ENCODE results near the gene MOK.

MOK gene

GRCh38 chr14:102209224-102209966 is 95.6 kb downstream of the MOK start:
- Mint-ChIP-seq H3K4me1 (no peaks in the 10 kb centered on the region), H3K36me3 (ENCODE audit: low read depth) (peaks cover 18% of the 10 kb centered on the region), H3K9me3 (no peaks in the 10 kb centered on the region), H3K27me3 (no peaks in the 10 kb centered on the region), H3K4me3 (no peak overlapping the region), H3K27ac (peak overlapping the region; percentile 13)
- ATAC-seq = no peak
- no peak for DNase-seq

- ATAC-seq = no peak
- Mint-ChIP-seq H3K4me1 (peaks cover 2% of the 10 kb centered on the region), H3K27ac (no peak overlapping the region), H3K27me3 (no peaks in the 10 kb centered on the region), H3K36me3 (ENCODE audit: low read depth) (peaks cover 20% of the 10 kb centered on the region), H3K4me3 (no peak overlapping the region), H3K9me3 (no peaks in the 10 kb centered on the region)
- no peak for DNase-seq
Observed at GRCh38 chr14:102208741-102209140, 96.2 kb downstream of the MOK start.

- H3K27ac Mint-ChIP-seq = no peak overlapping the region
- DNase-seq (no peak), ATAC-seq (no peak)
- H3K9me3 Mint-ChIP-seq = no peaks in the 10 kb centered on the region
- no peaks in the 10 kb centered on the region for H3K27me3 Mint-ChIP-seq
- peaks cover 4% of the 10 kb centered on the region for H3K4me1 Mint-ChIP-seq
- H3K4me3 Mint-ChIP-seq = no peak overlapping the region
- H3K36me3 Mint-ChIP-seq (ENCODE audit: low read depth) = peaks cover 20% of the 10 kb centered on the region
Observed at GRCh38 chr14:102207831-102208365, 97.1 kb downstream of the MOK start.

GRCh38 chr14:102206918-102207317 is 98.0 kb downstream of the MOK start:
- H3K27ac Mint-ChIP-seq = no peak overlapping the region

GRCh38 chr14:102205560-102205959 is 99.4 kb downstream of the MOK start:
- H3K36me3 Mint-ChIP-seq (ENCODE audit: low read depth) = peaks cover 20% of the 10 kb centered on the region
- no peak for ATAC-seq
- H3K4me3 Mint-ChIP-seq = no peak overlapping the region
- no peak overlapping the region for H3K27ac Mint-ChIP-seq
- H3K27me3 Mint-ChIP-seq = no peaks in the 10 kb centered on the region
- no peak for DNase-seq
- no peaks in the 10 kb centered on the region for H3K9me3 Mint-ChIP-seq
- peaks cover 22% of the 10 kb centered on the region for H3K4me1 Mint-ChIP-seq

More at GRCh38 chr14:102206918-102207317, 98.0 kb downstream of the MOK start:
- ATAC-seq = peak; percentile 20
- no peaks in the 10 kb centered on the region for H3K27me3 Mint-ChIP-seq
- peaks cover 9% of the 10 kb centered on the region for H3K4me1 Mint-ChIP-seq
- DNase-seq = no peak
- peaks cover 20% of the 10 kb centered on the region for H3K36me3 Mint-ChIP-seq (ENCODE audit: low read depth)
- no peak overlapping the region for H3K4me3 Mint-ChIP-seq
- H3K9me3 Mint-ChIP-seq = no peaks in the 10 kb centered on the region

GRCh38 chr14:102203382-102203781 is 101.6 kb downstream of the MOK start:
- H3K36me3 Mint-ChIP-seq (ENCODE audit: low read depth) = peaks cover 25% of the 10 kb centered on the region
- no peaks in the 10 kb centered on the region for H3K9me3 Mint-ChIP-seq
- H3K27me3 Mint-ChIP-seq = no peaks in the 10 kb centered on the region
- ATAC-seq (no peak), DNase-seq (no peak)
- peaks cover 44% of the 10 kb centered on the region for H3K4me1 Mint-ChIP-seq
- no peak overlapping the region for H3K4me3 Mint-ChIP-seq
- no peak overlapping the region for H3K27ac Mint-ChIP-seq

GRCh38 chr14:102202944-102203343 is 102.0 kb downstream of the MOK start:
- Mint-ChIP-seq H3K9me3 (no peaks in the 10 kb centered on the region), H3K27ac (no peak overlapping the region), H3K27me3 (no peaks in the 10 kb centered on the region), H3K4me3 (no peak overlapping the region), H3K36me3 (ENCODE audit: low read depth) (peaks cover 27% of the 10 kb centered on the region), H3K4me1 (peaks cover 46% of the 10 kb centered on the region)
- no peak for DNase-seq
- no peak for ATAC-seq

- H3K4me1 Mint-ChIP-seq = peaks cover 58% of the 10 kb centered on the region
- peak overlapping the region; percentile 76 for H3K27ac Mint-ChIP-seq
- ATAC-seq (no peak), DNase-seq (no peak)
- no peak overlapping the region for H3K4me3 Mint-ChIP-seq
- no peaks in the 10 kb centered on the region for H3K27me3 Mint-ChIP-seq
- no peaks in the 10 kb centered on the region for H3K9me3 Mint-ChIP-seq
- H3K36me3 Mint-ChIP-seq (ENCODE audit: low read depth) = peaks cover 38% of the 10 kb centered on the region
Observed at GRCh38 chr14:102201776-102202175, 103.2 kb downstream of the MOK start.

- Mint-ChIP-seq H3K9me3 (no peaks in the 10 kb centered on the region), H3K36me3 (ENCODE audit: low read depth) (peaks cover 40% of the 10 kb centered on the region), H3K27me3 (no peaks in the 10 kb centered on the region), H3K27ac (peak overlapping the region; percentile 76), H3K4me1 (peaks cover 62% of the 10 kb centered on the region), H3K4me3 (peak overlapping the region; percentile 38)
- no peak for DNase-seq
- ATAC-seq = peak; percentile 56
Observed at GRCh38 chr14:102201353-102201738, 103.6 kb downstream of the MOK start.

- peaks cover 45% of the 10 kb centered on the region for H3K36me3 Mint-ChIP-seq (ENCODE audit: low read depth)
- peak overlapping the region; percentile 38 for H3K4me3 Mint-ChIP-seq
- H3K4me1 Mint-ChIP-seq = peaks cover 67% of the 10 kb centered on the region
- peak; percentile 27 for ATAC-seq
- DNase-seq = no peak
- no peaks in the 10 kb centered on the region for H3K9me3 Mint-ChIP-seq
- H3K27me3 Mint-ChIP-seq = no peaks in the 10 kb centered on the region
- peak overlapping the region; percentile 76 for H3K27ac Mint-ChIP-seq
Observed at GRCh38 chr14:102200690-102201352, 104.1 kb downstream of the MOK start.

GRCh38 chr14:102197317-102197853 is 107.6 kb downstream of the MOK start:
- DNase-seq = no peak
- peak overlapping the region; percentile 79 for H3K27ac Mint-ChIP-seq
- peak overlapping the region; percentile 4 for H3K4me3 Mint-ChIP-seq
- H3K36me3 Mint-ChIP-seq (ENCODE audit: low read depth) = peaks cover 44% of the 10 kb centered on the region
- H3K4me1 Mint-ChIP-seq = peaks cover 79% of the 10 kb centered on the region
- H3K27me3 Mint-ChIP-seq = no peaks in the 10 kb centered on the region
- ATAC-seq = peak; percentile 70
- no peaks in the 10 kb centered on the region for H3K9me3 Mint-ChIP-seq

GRCh38 chr14:102196902-102197230 is 108.1 kb downstream of the MOK start:
- Mint-ChIP-seq H3K36me3 (ENCODE audit: low read depth) (peaks cover 44% of the 10 kb centered on the region), H3K27ac (peak overlapping the region; percentile 79), H3K4me3 (peak overlapping the region; percentile 4), H3K4me1 (peaks cover 76% of the 10 kb centered on the region), H3K27me3 (no peaks in the 10 kb centered on the region), H3K9me3 (no peaks in the 10 kb centered on the region)
- ATAC-seq (peak; percentile 47), DNase-seq (no peak)

GRCh38 chr14:102196039-102196901 is 108.7 kb downstream of the MOK start:
- Mint-ChIP-seq H3K4me1 (peaks cover 71% of the 10 kb centered on the region), H3K27me3 (no peaks in the 10 kb centered on the region), H3K4me3 (no peak overlapping the region), H3K27ac (peak overlapping the region; percentile 79), H3K9me3 (no peaks in the 10 kb centered on the region), H3K36me3 (ENCODE audit: low read depth) (peaks cover 44% of the 10 kb centered on the region)
- ATAC-seq = no peak
- no peak for DNase-seq

GRCh38 chr14:102195446-102195845 is 109.5 kb downstream of the MOK start:
- Mint-ChIP-seq H3K4me1 (peaks cover 71% of the 10 kb centered on the region), H3K36me3 (ENCODE audit: low read depth) (peaks cover 44% of the 10 kb centered on the region), H3K27ac (no peak overlapping the region), H3K27me3 (no peaks in the 10 kb centered on the region), H3K4me3 (no peak overlapping the region), H3K9me3 (no peaks in the 10 kb centered on the region)
- no peak for DNase-seq
- no peak for ATAC-seq

All from activated naive CD8-positive, alpha-beta T cell treated with anti-CD3 and anti-CD28 coated beads, Interleukin-2, amount 50 U/mL, for 24 hours (primary cell).